ENCODE data around the gene IFTAP.

- TF ChIP-seq POLR2A (IDR thresholded peaks at IDR 0.05): no peak
- TF ChIP-seq CTCF (IDR thresholded peaks at IDR 0.05): no peak
Measured at GRCh38 chr11:36577859-36578258, 16.4 kb upstream of the IFTAP start.

Measured in esophagus squamous epithelium (tissue), 4 donors.